ENCODE measurements around the gene SERPINA7. TPM values are rescaled to one million over a fixed set of nuclear protein-coding genes. Genes with fewer than 3 reads are reported as not detected.

The SERPINA7 gene
- polyA plus RNA-seq, 1 donor from 2014 or later = not detected

- Histone ChIP-seq H3K9me3 (ENCODE audit: low read length) (no peaks in the 10 kb centered on the region), H3K9ac (ENCODE audit: low read length) (no peak overlapping the region), H3K36me3 (ENCODE audit: insufficient read depth, low read length) (no peaks in the 10 kb centered on the region), H3K27me3 (ENCODE audit: insufficient read depth, low read depth, low read length) (no peaks in the 10 kb centered on the region), H3K4me3 (ENCODE audit: low read length) (no peak overlapping the region), H3F3A (ENCODE audit: insufficient read depth, low read length, poor library complexity, severe bottlenecking) (no peaks in the 10 kb centered on the region), H3K4me2 (ENCODE audit: low read length) (no peak overlapping the region), H2AFZ (ENCODE audit: low read depth, low read length) (no peak overlapping the region), H3K27ac (ENCODE audit: low read length) (no peak overlapping the region), H3K79me2 (replicated peaks; ENCODE audit: insufficient read depth, low read length) (no peaks in the 10 kb centered on the region), H4K20me1 (ENCODE audit: insufficient read depth) (no peaks in the 10 kb centered on the region), H3K9me2 (ENCODE audit: insufficient read depth, low read length) (no peaks in the 10 kb centered on the region)
- no peak for TF ChIP-seq MXI1 (conservative IDR thresholded peaks at IDR 0.05; ENCODE audit: poor library complexity, severe bottlenecking)
- TF ChIP-seq EZH2 (IDR thresholded peaks at IDR 0.05; ENCODE audit: borderline replicate concordance, insufficient read depth, low read length, poor library complexity, severe bottlenecking) = no peak
- no peak for TF ChIP-seq TAF1 (IDR thresholded peaks at IDR 0.05; ENCODE audit: low read depth)
- no peak for TF ChIP-seq POLR2AphosphoS5 (IDR thresholded peaks at IDR 0.05)
- TF ChIP-seq EP300 (conservative IDR thresholded peaks at IDR 0.05; ENCODE audit: poor library complexity, severe bottlenecking) = no peak
- no peak for TF ChIP-seq SMC3 (conservative IDR thresholded peaks at IDR 0.05; ENCODE audit: poor library complexity)
- no peak for TF ChIP-seq CTCF (IDR thresholded peaks at IDR 0.05; ENCODE audit: poor library complexity, severe bottlenecking)
- no peak for TF ChIP-seq RAD21 (conservative IDR thresholded peaks at IDR 0.05)
- TF ChIP-seq REST (IDR thresholded peaks at IDR 0.05; ENCODE audit: borderline replicate concordance) = no peak
Observed at GRCh38 chrX:106040861-106041260, 2.3 kb upstream of the SERPINA7 start.

GRCh38 chrX:106039920-106040319 is 1.4 kb upstream of the SERPINA7 start:
- TF ChIP-seq SMC3 (conservative IDR thresholded peaks at IDR 0.05; ENCODE audit: poor library complexity) = peak; percentile 55
- TF ChIP-seq TAF1 (IDR thresholded peaks at IDR 0.05; ENCODE audit: low read depth) = no peak
- peak; percentile 40 for TF ChIP-seq RAD21 (conservative IDR thresholded peaks at IDR 0.05)
- peak; percentile 54 for TF ChIP-seq CTCF (IDR thresholded peaks at IDR 0.05; ENCODE audit: poor library complexity, severe bottlenecking)
- Histone ChIP-seq H3K27me3 (ENCODE audit: insufficient read depth, low read depth, low read length) (no peaks in the 10 kb centered on the region), H3K36me3 (ENCODE audit: insufficient read depth, low read length) (no peaks in the 10 kb centered on the region)

More at GRCh38 chrX:106039920-106040319, 1.4 kb upstream of the SERPINA7 start:
- H3K4me2 ChIP-seq (ENCODE audit: low read length) = no peak overlapping the region
- H3K27ac ChIP-seq (ENCODE audit: low read length) = no peak overlapping the region
- H2AFZ ChIP-seq (ENCODE audit: low read depth, low read length) = no peak overlapping the region
- H3K9me2 ChIP-seq (ENCODE audit: insufficient read depth, low read length) = no peaks in the 10 kb centered on the region
- H3K4me3 ChIP-seq (ENCODE audit: low read length) = no peak overlapping the region
- no peaks in the 10 kb centered on the region for H4K20me1 ChIP-seq (ENCODE audit: insufficient read depth)
- H3K9me3 ChIP-seq (ENCODE audit: low read length) = no peaks in the 10 kb centered on the region
- H3F3A ChIP-seq (ENCODE audit: insufficient read depth, low read length, poor library complexity, severe bottlenecking) = no peaks in the 10 kb centered on the region
- H3K79me2 ChIP-seq (replicated peaks; ENCODE audit: insufficient read depth, low read length) = no peaks in the 10 kb centered on the region
- no peak overlapping the region for H3K9ac ChIP-seq (ENCODE audit: low read length)

All from neural cell (in vitro differentiated cells).